Measurements from ENCODE around the gene KIF3B. TPM values are rescaled to one million over a fixed set of nuclear protein-coding genes. Genes with fewer than 3 reads are reported as not detected.

KIF3B gene
- total RNA-seq, 1 experiment from 2014 or later, result 52.3 TPM

- ChIA-PET CTCF (no interaction called here), POLR2A (ENCODE audit: unreplicated experiment) (no interaction called here)
- no peaks in the 10 kb centered on the region for H3K36me3 ChIP-seq (ENCODE audit: low read depth)
- TF ChIP-seq EZH2 (IDR thresholded peaks at IDR 0.05; ENCODE audit: low read depth) (no peak), CTCF (conservative IDR thresholded peaks at IDR 0.05) (no peak)
- H3K27ac ChIP-seq, result no peak overlapping the region
- no peak for DNase-seq
- no peak overlapping the region for H3K4me3 ChIP-seq
- H3K9me2 ChIP-seq (ENCODE audit: insufficient read depth), result no peaks in the 10 kb centered on the region
- peaks cover 23% of the 10 kb centered on the region for H4K20me1 ChIP-seq (ENCODE audit: insufficient read depth)
- no TSS peak for BruUV-seq (replicated peaks)
- H3F3A ChIP-seq (ENCODE audit: insufficient read depth, low read depth), result no peaks in the 10 kb centered on the region; the same call in 1 of the 2 replicates
- H2AFZ ChIP-seq, result no peak overlapping the region
- H3K27me3 ChIP-seq (ENCODE audit: insufficient read depth, low read depth), result no peaks in the 10 kb centered on the region
- intact Hi-C loops (cut with micrococcal nuclease; ENCODE audit: unreplicated experiment), result no loop called here
- no peaks in the 10 kb centered on the region for H3K9me3 ChIP-seq (ENCODE audit: insufficient read depth, low read depth)
- no peak overlapping the region for H3K4me2 ChIP-seq
- no peaks in the 10 kb centered on the region for H3K4me1 ChIP-seq (replicated peaks; ENCODE audit: insufficient read depth)
- peaks cover 28% of the 10 kb centered on the region for H3K79me2 ChIP-seq (ENCODE audit: low read depth)
Measured at GRCh38 chr20:32294071-32294470, 16.6 kb downstream of the KIF3B start.

DNA sequence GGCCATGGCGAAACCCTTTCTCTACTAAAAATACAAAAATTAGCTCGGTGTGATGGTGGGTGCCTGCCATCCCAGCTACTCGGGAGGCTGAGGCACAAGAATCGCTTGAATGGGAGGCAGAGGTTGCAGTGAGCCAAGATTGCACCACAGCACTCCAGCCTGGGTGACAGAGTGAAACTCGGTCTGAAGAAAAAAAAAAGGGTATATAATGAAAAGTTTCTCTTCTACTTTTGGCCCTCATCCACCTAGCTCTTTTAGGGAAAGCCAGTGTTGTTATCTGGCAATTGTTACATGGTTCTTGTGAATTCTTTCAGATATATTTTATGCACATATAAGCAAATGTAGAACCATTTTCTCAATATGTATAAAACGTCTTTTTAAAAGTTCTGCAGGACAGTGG, 19.0 kb downstream of the KIF3B start:
- Histone ChIP-seq H4K20me1 (ENCODE audit: insufficient read depth) (peaks cover 14% of the 10 kb centered on the region), H3K4me1 (replicated peaks; ENCODE audit: insufficient read depth) (no peaks in the 10 kb centered on the region), H3K27me3 (ENCODE audit: insufficient read depth, low read depth) (no peaks in the 10 kb centered on the region), H3K27ac (no peak overlapping the region), H3K9me2 (ENCODE audit: insufficient read depth) (no peaks in the 10 kb centered on the region), H3K9me3 (ENCODE audit: insufficient read depth, low read depth) (no peaks in the 10 kb centered on the region), H2AFZ (no peak overlapping the region), H3F3A (ENCODE audit: insufficient read depth, low read depth) (no peaks in the 10 kb centered on the region), H3K79me2 (ENCODE audit: low read depth) (peaks cover 24% of the 10 kb centered on the region), H3K4me2 (no peak overlapping the region), H3K36me3 (ENCODE audit: low read depth) (no peaks in the 10 kb centered on the region), H3K4me3 (no peak overlapping the region)
- POLR2A ChIA-PET (ENCODE audit: unreplicated experiment), result no interaction called here
- TF ChIP-seq CTCF (conservative IDR thresholded peaks at IDR 0.05) (no peak), EZH2 (IDR thresholded peaks at IDR 0.05; ENCODE audit: low read depth) (no peak)
- CTCF ChIA-PET, result interaction anchor here (0.7 kb wide), 1 partner anchor 13 kb away, joined by 11 read pairs; no protein-coding TSS in a partner anchor
- BruUV-seq (replicated peaks), result no TSS peak
- intact Hi-C loops (cut with micrococcal nuclease; ENCODE audit: unreplicated experiment), result no loop called here
- no peak for DNase-seq

GRCh38 chr20:32296819-32297420, 19.5 kb downstream of the KIF3B start:
- Histone ChIP-seq H3K4me2 (no peak overlapping the region), H3K79me2 (ENCODE audit: low read depth) (peaks cover 24% of the 10 kb centered on the region), H3K27ac (no peak overlapping the region), H3K27me3 (ENCODE audit: insufficient read depth, low read depth) (no peaks in the 10 kb centered on the region), H4K20me1 (ENCODE audit: insufficient read depth) (peaks cover 14% of the 10 kb centered on the region), H2AFZ (no peak overlapping the region), H3K4me1 (replicated peaks; ENCODE audit: insufficient read depth) (no peaks in the 10 kb centered on the region), H3K9me2 (ENCODE audit: insufficient read depth) (no peaks in the 10 kb centered on the region), H3F3A (ENCODE audit: insufficient read depth, low read depth) (no peaks in the 10 kb centered on the region), H3K4me3 (no peak overlapping the region), H3K9me3 (ENCODE audit: insufficient read depth, low read depth) (no peaks in the 10 kb centered on the region), H3K36me3 (ENCODE audit: low read depth) (no peaks in the 10 kb centered on the region)
- ChIA-PET CTCF (no interaction called here), POLR2A (ENCODE audit: unreplicated experiment) (no interaction called here)
- DNase-seq, result no peak
- BruUV-seq (replicated peaks), result no TSS peak
- intact Hi-C loops (cut with micrococcal nuclease; ENCODE audit: unreplicated experiment), result no loop called here
- TF ChIP-seq CTCF (conservative IDR thresholded peaks at IDR 0.05) (no peak), EZH2 (IDR thresholded peaks at IDR 0.05; ENCODE audit: low read depth) (no peak)
